Activated CD4-positive, alpha-beta T cell treated with anti-CD3 and anti-CD28 coated beads, Interleukin-2, amount 50 U/mL, for 16 hours (primary cell): ENCODE measurements around the gene DUSP11.
"Not testable (repeated sequence)": the region's sequence is repeated elsewhere in the genome, so short reads cannot be mapped to it uniquely, and the experiment has no call there.

Source experiments
- DNase-seq: peaks from one replicate; pipeline ENCODE4 v3.0.0-alpha.2; 2020

Gene DUSP11

DNA sequence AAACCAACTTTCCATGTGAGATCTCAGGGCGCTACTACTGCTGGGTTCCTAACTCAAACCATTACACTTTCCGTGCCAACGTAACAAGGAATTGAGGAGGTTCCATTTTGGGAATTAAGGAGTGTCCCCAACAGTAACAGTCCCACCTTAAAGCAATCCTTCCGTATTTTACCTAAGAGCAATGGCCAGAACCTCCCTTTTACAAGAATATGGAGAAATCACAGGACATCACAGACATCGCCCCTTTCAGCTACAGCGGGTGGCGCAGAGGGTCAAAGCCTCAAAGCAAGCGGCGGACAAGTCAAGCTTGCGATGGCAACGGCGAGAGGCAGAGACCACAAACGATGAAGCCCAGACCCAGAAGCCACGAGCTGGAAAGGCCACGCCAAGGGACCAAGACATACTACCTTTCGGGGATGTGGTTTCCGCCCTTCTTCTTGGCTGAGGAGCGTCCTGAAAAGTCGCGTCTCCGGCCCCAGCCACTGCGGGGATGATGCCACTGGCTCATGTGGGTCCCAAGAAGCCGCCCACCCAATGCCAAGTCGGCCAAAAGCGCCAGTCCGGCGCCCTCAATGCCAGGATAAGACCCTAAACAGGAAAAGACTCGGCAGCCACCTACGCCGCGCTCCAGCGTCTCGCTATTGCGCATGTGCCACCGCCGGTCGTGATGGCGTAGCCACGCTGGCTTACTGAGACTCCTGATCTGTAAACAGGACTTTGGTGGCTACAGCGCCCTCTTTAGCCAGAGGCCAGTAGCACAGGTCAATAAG lies at the start of gene DUSP11:
Gene DUSP11, minus strand, starts transcription at position 637 of the 770 bp plus-strand sequence. Its CDS starts 129 bp downstream, at position 508.
- peak; percentile 98 for DNase-seq

DNA sequence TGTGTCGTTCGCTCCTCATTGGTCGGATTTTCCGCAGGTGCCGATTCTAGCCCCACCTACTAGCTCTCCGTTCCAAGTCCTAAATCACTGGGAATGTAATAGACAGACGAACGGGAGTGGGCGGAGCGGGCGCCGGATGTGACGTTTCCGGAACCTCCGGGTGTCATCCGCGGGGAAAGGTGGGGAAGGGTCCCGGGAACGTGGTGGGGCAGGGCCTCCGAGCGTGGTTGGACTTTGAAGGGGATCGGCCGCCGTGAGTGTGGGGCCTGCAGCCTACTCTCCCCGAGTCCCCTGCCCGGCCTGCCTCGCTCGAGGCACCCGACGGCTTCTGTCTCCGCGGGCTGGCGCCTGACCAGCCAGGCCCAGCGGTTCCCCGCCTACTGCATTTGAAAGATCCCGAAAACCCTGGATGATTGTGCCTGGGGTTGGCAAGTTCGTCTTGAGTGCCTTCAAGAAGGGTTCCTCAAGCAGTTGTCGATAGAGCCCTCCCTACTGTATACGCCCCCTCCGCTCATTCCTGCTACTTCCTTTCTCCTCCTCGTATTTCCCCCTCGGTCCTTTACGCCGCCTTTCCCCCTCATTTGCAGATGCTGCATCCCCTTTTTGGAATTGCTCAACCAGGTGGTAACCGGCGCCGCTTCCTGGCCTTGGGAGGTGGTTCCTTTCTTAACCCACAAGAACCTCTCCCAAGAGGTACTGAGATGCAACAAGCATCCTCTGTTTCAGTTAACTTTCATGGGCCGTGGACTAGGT lies 49.1 kb upstream of the DUSP11 start, which contains the start of gene STAMBP:
Gene STAMBP, plus strand, starts transcription at position 144 of the 753 bp plus-strand sequence. CDS start 1,896 bp downstream, outside the sequence.
- peak; percentile 96 for DNase-seq

DNA sequence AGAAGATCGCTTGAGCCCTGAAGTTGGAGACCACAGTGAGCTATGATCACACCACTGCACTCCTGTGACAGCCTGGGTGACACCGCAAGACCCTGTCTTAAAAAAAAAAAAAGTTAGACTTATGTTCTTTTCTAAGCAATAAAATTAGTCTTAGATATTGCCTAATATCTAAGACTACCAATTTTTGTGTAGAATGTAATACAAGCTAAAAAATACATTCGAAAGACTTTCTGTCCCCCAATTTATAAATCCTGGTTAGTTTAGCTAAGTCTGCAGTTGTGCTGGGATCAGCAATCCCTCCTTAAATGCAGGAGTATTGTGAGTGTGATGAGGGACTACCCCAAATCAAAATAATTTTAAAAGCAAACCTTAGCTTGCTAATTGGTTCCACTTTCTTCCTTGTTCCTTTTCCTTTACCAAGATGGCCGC lies 48.5 kb upstream of the DUSP11 start:
- no peak for DNase-seq

DNA sequence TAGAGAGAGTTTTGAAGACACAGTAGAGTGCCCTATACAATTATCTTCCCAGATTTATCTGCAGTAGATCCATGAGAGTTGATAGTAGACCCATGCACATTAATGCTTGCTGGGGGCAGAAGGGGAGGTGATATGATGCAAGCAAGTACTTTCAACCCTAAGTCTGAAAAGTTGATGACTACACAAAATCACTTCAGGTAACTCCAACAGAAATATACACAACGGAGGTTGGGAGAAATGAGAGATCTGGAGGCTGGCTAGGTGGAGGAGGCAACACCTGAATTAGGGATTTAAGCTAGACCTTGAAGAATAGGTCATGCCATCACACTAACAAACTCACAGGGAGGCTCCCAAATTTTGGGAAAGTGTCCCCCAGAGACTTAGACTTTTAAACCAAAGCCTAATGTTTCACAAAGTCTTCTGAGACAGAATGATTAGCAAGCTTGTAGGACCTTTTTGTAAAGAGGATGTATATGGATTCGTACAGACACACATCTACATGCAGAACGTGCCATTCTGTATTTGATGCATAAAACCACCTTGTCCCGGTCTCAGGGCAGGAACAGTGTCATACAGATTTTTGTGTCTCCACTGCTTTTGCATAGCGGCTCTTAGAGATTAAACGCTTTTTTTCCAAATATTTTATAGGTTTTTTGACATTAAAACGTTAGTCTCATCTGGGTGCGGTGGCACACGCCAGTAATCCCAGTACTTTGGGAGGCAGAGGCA lies 47.9 kb upstream of the DUSP11 start:
- no peak for DNase-seq

DNA sequence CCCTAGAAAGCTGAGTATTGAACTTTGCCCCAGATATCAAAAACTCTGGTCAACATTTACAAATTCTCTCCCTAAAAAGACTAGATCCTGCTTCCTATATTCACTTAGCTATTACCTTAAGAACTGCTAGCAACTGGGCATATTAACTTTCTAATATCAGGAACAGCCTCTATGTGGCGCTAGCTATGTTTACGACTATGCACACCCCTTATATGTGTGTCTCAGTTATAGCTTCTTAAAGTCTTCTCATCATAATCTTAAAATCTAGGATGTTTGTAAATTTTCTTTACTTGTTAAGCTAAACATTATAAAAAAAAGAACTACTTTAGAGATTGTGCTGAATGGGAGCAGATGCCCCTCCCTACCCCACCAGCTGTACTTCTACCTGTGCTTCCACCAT lies 47.1 kb upstream of the DUSP11 start:
- peak; percentile 26 for DNase-seq

DNA sequence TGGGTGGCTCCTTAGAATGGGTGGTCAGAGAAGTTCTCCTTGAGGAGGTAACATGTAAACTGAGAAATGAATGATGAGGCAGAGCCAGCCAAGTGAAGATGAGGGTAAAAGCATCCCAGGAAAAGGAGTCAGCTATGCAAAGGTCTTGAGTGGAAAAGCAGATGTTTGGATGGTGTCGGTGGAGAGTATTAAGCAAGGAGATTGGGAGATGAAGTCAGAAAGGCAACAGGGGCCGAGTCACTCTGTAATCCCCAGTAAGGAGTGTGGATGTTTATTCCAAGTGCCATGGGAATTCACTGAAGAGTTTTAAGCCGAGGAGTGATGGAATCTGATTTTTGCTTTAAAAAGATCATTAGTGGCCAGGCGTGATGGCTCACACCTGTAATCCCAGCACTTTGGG lies 45.5 kb upstream of the DUSP11 start:
- no peak for DNase-seq

DNA sequence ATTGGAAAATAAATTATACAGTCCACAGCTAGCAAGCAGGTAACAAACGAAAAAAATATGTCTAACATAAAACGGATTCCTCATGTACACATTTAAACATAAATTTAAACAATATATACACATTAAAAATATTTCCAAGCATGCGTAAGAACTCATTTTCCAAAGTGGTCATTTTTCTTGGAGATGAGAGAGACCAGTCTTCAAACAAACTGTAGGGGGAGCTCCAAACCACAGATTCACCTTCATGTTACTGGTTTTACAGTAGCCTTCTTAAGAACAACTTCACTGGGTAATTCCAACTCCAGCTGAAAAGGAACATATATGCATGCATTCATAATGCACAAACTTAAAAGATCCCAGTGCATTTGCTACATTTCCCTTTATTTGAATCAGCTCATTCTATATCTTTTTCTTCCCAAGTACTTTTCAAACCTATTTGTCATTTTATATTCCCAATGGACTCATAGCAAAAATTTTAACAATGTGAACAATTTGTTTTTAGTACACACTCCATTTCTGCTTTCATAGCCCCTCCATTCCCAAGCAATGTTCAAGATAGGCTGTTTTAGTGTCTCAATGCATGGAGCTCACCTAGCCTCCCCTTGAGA lies 44.1 kb upstream of the DUSP11 start:
- DNase-seq, result peak; percentile 71

DNA sequence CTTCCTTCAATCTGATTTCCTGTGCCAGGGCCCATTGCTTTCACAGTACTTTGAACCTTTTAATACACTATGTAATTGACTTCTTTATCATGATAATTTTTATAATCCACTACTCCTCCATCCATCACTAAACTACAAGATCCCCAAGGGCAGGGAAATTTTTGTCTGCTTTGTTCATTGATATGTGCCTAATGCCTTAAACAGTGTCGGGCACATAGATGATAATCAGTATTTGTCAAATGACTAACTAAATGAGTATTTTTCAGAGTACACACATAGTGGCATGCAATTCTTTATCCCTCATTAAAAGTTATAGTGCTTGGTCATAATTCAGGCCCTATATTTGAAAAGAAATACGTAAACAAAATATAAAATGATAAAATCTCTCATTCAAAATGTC lies 43.5 kb upstream of the DUSP11 start:
- DNase-seq, result no peak

DNA sequence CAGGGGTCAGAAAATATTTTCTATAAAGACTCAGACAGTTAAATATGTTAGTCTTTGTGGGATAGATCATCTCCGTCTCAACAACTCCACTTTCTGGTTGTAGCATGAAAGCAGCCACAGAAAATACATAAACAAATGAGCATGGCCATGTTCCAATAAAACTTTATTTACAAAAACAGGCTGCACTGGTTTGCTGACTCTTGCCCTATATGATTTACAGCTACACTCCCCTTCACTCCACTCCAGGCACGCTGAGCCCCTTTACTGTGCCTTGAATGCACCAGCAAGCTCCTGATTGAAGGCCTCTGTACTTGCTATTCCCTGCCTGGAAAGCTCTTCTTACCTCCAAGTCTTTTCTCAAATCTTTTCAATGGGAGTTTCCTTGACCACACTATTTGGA lies 43.1 kb upstream of the DUSP11 start:
- DNase-seq, result no peak

DNA sequence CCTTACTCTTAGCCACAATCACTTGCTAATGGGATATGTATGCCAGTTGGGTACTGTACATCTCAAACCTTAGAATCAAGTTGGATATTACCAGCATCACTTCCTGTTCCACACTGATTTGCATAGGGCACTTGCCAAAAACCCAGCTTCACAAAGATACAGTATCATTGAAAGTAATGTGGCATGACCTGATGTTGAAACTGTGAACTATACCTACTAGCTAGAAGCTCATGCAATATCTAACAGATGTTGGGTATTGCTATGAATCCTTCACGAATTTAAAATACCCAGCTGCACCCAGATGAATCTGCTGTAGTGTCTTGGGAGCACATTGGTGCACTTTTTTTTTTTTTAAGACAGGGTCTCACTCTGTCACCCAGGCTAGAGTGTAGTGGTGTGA lies 42.4 kb upstream of the DUSP11 start:
- peak; percentile 28 for DNase-seq

DNA sequence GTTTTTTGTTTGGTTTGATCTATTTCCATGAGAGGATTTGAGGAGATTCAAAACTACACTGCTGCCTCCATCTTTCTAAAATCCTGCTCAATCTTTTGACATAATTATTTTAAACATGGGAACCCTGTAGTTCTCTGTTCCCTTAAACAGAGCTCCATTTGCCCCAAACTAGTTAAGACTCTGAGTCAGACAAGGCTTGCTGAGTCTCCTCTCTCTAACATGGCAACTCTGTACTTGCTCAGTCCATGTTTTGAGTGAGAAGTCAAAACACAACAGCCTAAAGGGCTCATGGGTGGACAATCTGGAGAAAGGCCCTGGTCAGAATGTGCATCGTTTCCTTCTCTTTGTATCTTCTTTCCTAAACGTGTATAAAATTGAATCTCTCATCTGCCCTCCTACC lies 41.8 kb upstream of the DUSP11 start:
- no peak for DNase-seq

DNA sequence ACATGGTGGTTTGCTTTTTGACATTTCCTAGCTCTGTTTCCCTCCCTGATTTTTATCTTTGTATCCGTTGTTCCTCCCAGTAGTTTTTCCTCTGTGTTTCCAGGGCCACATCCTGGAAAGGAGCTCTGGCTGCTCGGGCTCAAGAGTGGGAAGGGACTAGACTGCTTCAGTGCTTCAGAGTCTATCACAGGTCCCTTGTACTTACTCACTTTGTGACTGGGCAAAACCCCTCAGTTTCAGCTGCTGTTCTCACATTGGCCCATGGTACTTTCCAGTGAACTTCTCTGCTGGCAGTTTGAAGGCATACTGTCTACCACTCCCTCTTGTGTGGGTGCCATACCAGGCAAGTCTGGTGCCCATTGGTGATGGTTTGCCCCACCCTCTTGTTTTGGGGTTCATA lies 41.3 kb upstream of the DUSP11 start:
- peak; percentile 69 for DNase-seq

DNA sequence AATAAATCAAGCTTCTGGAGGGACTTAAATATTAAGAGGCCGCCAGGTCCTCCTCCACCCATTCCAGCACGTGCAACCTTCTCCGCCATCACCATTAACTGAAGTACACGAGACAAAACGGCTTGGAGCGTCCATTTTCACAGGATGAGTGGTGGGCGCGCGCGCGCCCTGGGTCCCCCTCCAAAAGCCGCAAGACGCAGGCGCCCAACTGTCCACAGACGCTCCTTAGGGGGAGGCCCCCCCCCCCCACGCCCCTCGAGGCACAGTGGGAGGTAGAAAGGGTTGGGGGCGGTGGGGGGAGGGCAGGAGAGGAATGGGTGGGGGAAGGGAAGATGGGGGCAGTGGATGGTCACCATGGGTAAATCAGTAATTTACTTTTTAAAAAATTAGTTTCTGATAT lies 38.4 kb upstream of the DUSP11 start:
- DNase-seq, result no peak

DNA sequence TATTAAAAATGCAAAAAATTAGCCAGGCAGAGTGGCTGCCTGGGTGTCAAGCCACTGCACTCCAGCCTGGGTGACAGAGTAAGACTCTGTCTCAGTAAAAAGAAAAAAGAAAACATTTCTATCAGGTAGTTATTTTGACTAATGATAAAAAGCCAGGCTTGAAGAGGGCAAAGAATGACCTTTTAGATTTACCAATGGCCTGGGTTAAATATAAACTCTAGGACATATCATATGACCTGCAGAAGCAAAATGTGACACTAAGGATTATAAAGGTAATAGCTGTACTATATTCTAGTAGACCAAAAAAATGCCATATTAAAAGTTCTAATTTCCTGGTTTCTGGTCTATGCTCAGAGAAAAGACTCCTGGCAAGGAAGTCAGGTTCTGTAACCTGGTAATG lies 32.7 kb upstream of the DUSP11 start:
- DNase-seq, result no peak

DNA sequence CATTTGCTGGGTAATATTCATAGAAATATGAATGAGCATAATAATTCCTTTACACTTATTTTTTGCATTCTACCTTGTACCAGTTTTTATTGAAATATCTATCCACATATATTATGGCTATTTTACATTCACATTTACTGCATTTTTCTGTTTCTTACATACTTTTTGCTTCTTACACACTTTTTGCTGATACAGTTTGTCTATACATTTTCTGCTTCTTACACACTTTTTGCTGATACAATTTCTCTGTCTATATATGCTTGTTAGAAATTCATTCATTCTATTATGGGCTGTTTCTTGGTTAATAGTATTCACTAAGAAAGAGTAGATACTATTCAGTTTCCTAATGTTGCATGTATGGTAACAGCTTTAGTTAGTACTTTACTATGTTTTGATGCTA lies 32.0 kb upstream of the DUSP11 start:
- no peak for DNase-seq

DNA sequence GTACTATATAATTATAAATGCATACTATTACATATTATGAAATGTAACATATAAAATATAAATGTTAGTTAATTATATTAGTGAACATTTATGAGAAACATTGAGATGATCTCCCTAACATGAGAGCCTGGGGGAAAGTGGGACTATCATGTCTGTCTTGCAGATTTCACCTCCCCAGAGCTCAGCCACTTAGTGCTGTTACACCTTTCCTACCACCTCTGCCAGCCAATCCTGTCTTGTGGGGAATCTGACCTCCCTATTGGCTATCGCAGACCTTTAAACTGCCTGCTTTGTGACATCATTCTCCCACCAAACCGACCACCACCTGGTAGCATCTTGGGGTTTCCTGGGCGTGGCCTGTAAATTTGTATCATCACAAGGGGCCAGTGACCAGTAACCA lies 4.0 kb upstream of the DUSP11 start, which contains the start of gene C2orf78:
Gene C2orf78, plus strand, starts transcription at position 301 of the 400 bp plus-strand sequence. CDS start 127 bp downstream, outside the sequence.
- DNase-seq, result not testable (repeated sequence)

DNA sequence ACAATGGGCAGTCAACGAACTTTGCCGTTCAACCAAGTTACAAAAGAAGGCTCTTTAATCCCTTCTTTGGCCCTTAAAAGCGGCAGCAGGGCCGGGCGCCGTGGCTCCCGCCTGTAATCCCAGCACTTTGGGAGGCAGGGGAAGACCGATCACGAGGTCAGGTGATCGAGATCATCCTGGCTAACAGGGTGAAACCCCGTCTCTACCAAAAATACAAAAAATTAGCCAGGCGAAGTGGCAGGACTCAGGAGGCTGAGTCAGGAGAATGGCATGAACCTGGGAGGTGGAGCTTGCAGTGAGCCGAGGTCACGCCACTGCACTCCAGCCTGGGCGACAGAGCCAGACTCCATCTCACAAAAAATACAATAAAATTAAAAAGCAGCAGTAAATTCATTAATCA lies 3.5 kb upstream of the DUSP11 start:
- not testable (repeated sequence) for DNase-seq

DNA sequence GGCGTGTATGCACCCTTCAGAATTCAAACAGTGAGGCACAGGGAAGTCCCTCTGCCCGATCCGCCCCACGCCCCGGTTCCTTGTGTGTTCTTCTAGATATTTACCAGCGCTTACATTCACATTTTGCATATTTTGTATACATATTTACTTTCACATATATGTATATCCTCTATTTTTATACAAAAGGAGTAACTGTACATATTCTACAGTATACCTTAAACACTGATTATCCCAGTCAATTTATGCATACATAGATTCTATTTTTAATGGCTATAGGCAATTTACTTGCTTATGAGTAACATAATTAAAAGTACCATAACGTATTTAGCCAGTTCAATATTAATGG lies 307 bp upstream of the DUSP11 start:
- DNase-seq, result no peak

DNA sequence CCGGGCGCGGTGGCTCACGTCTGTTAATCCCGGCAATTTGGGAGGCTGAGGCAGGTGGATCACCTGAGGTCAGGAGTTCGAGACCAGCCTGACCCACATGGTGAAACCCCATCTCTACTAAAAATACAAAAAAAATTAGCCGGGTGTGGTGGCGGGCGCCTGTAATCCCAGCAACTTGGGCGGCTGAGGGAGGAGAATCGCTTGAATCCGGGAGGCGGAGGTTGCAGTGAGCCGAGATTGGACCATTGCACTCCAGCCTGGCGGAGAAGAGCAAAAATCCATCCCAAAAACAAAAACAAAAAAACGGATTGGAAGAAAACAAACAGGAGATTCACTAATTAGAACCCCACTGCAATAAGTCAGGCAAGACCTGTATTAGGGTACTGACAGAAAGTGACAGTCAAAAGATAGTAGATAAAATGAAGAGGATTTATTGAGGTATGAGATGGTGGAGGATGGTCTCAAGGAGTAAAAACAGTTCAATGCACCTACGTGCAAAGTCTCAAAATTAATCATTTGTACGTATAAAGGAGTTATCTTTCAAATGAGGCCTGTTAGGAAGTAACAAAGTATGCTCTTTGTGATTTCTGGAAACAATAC lies 936 bp downstream of the DUSP11 start:
- not testable (repeated sequence) for DNase-seq

DNA sequence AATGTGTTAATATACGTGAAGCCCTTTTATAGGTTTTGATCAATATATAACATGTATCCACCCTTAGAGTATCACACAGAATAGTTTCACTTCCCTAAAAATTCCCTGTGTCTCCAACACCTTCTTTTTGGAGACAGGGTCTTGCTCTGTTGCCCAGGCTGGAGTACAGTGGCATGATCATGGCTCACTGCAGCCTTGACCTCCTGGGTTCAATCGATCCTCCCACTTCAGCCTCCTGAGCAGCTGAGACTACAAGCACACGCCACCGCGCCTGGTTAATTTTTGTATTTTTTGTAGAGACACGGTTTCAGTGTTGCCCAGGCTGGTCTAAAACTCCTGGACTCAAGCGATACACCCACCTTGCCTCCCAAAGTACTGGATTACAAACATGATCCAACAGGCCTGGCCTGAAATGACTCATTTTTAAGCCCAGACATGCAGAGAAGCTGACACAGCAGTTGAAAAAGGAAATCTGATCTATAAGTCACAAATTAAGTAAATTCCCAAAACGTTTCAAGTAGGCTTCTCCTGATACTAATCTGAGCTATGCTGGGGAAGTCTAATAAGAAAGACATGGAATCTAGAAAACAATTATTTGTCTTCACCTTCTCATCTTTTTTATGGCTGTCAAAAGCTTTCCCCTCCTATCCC lies 2.9 kb downstream of the DUSP11 start:
- no peak for DNase-seq

DNA sequence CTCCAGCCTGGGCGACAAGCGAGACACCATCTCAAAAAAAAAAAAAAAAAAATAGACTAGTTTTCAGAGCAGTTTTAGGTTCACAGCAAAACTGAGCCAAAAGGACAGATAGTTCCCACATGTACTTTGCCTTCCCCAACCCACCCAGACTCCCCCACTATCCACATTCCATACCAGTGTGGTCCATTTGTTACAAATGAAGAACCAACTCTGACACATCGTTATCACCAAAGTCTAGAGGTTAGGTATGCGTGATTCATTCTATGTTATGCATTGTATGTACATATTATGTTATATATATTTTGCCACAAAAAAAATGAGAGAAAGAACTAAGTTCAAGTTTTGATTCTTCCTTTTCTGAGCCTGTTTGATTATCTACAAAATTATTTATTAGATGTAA lies 3.5 kb downstream of the DUSP11 start:
- no peak for DNase-seq

DNA sequence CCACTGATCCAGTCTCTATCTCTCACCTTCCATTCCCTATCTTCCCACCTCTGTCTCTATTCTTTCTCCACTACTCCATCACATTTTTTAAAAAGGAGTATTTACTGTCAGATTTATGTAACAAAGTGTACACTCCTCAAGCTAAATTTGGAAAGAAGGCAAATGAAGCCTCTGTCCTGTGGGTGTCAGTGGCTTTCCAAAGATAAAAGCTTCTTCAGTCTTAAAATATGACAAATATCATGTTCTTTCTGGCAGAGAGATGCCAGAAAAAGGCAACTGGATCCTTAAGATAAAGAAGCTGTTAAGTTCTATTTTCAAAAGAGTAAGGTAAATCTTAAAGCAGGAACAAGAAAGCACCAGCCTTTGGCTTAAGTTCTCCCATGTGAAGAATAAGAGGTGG lies 7.1 kb downstream of the DUSP11 start:
- DNase-seq, result no peak
